GM23338 (cell line): ENCODE measurements around the gene ZNF646. TPM values are rescaled to one million over a fixed set of nuclear protein-coding genes. Genes with fewer than 3 reads are reported as not detected.

ENCODE experiments used
- ATAC-seq: fragments of 200-7000 bp; cut with Tn5 transposase; 3 replicates; pipeline ENCODE4 v1.9.1; 2020
- DNase-seq: peaks from one replicate; pipeline ENCODE4 v3.0.0-alpha.2; 2015; ENCODE audit warnings: low spot score
- H2AFZ ChIP-seq: fragments of 200-600 bp; sonication (generic); 2 replicates; pipeline ENCODE4 v1.8.0; 2016; ENCODE audit warnings: antibody characterized with exemption, mild to moderate bottlenecking, moderate library complexity
- H3F3A ChIP-seq: fragments of 200-600 bp; sonication (generic); replicated peaks from 2 replicates; pipeline ENCODE4 v1.8.0; 2017; ENCODE audit warnings: antibody characterized with exemption, mixed run types, low read depth
- H3K27ac ChIP-seq: fragments of 200-600 bp; sonication (generic); 2 replicates; pipeline ENCODE4 v1.6.1; 2016; ENCODE audit warnings: low read depth
- H3K27me3 ChIP-seq: fragments of 200-600 bp; sonication (generic); 2 replicates; pipeline ENCODE4 v1.8.0; 2016; ENCODE audit warnings: mild to moderate bottlenecking, mixed run types, moderate library complexity; ENCODE audit not compliant: insufficient read depth
- H3K36me3 ChIP-seq: fragments of 200-600 bp; sonication (generic); 2 replicates; pipeline ENCODE4 v1.8.0; 2016; ENCODE audit warnings: mild to moderate bottlenecking; ENCODE audit not compliant: insufficient read depth
- H3K4me1 ChIP-seq: fragments of 200-600 bp; sonication (generic); 2 replicates; pipeline ENCODE4 v1.8.0; 2016; ENCODE audit warnings: mild to moderate bottlenecking, moderate library complexity; ENCODE audit not compliant: insufficient read depth
- H3K4me2 ChIP-seq: fragments of 200-600 bp; sonication (generic); 2 replicates; pipeline ENCODE4 v1.7.1; 2017; ENCODE audit warnings: mixed run types
- H3K4me3 ChIP-seq: fragments of 200-600 bp; sonication (generic); 2 replicates; pipeline ENCODE4 v1.6.1; 2016; ENCODE audit warnings: mixed run types
- H3K79me2 ChIP-seq: fragments of 200-600 bp; sonication (generic); replicated peaks from 2 replicates; pipeline ENCODE4 v1.8.0; 2017; ENCODE audit warnings: mild to moderate bottlenecking; ENCODE audit not compliant: insufficient read depth
- H3K9me2 ChIP-seq: fragments of 200-600 bp; sonication (generic); 2 replicates; pipeline ENCODE4 v1.8.0; 2017; ENCODE audit not compliant: insufficient read depth
- H4K20me1 ChIP-seq: fragments of 200-600 bp; sonication (generic); replicated peaks from 2 replicates; pipeline ENCODE4 v1.8.0; 2017; ENCODE audit warnings: mild to moderate bottlenecking; ENCODE audit not compliant: insufficient read depth
- H3K27ac Mint-ChIP-seq: 2 replicates; pipeline ENCODE4 v1.8.0; 2020; ENCODE audit warnings: inconsistent platforms, mild to moderate bottlenecking, moderate library complexity, mixed read lengths
- H3K27me3 Mint-ChIP-seq: 3 replicates; pipeline ENCODE4 v1.8.0; 2022; ENCODE audit warnings: low read depth, mild to moderate bottlenecking, moderate library complexity, mixed read lengths, inconsistent platforms; ENCODE audit not compliant: insufficient read depth, poor library complexity
- H3K36me3 Mint-ChIP-seq: 3 replicates; pipeline ENCODE4 v1.8.0; 2021; ENCODE audit warnings: low read depth, mild to moderate bottlenecking, inconsistent platforms, moderate library complexity, mixed read lengths
- H3K4me1 Mint-ChIP-seq: 3 replicates; pipeline ENCODE4 v1.8.0; 2020; ENCODE audit warnings: mild to moderate bottlenecking, inconsistent platforms, mixed read lengths
- H3K4me3 Mint-ChIP-seq: 3 replicates; pipeline ENCODE4 v1.8.0; 2021; ENCODE audit warnings: moderate library complexity, mild to moderate bottlenecking, inconsistent platforms, mixed read lengths
- H3K9me3 Mint-ChIP-seq: 3 replicates; pipeline ENCODE4 v1.8.0; 2020; ENCODE audit warnings: moderate library complexity, mild to moderate bottlenecking, inconsistent platforms, mixed read lengths
- CREB1 ChIP-seq: fragments of 250-450 bp; sonication (Bioruptor Pico); IDR thresholded peaks from 2 replicates; pipeline ENCODE4 v1.5.0; 2020; ENCODE audit warnings: low read depth, mild to moderate bottlenecking, moderate library complexity
- EZH2 ChIP-seq: fragments of 200-600 bp; sonication (generic); IDR thresholded peaks from one replicate; pipeline ENCODE4 v1.8.0; 2017; ENCODE audit warnings: antibody characterized with exemption, mild to moderate bottlenecking, low read depth; ENCODE audit not compliant: unreplicated experiment
- EZH2phosphoT487 ChIP-seq: fragments of 200-600 bp; sonication (generic); IDR thresholded peaks from one replicate; pipeline ENCODE4 v1.8.1; 2018; ENCODE audit warnings: antibody characterized with exemption; ENCODE audit not compliant: unreplicated experiment
- JUNB ChIP-seq: IDR thresholded peaks from one replicate; pipeline ENCODE4 v1.6.1; 2016; ENCODE audit warnings: antibody characterized with exemption; ENCODE audit not compliant: unreplicated experiment
- NANOG ChIP-seq: IDR thresholded peaks from 2 replicates; pipeline ENCODE4 v1.6.1; 2016; ENCODE audit warnings: antibody characterized with exemption, borderline replicate concordance
- POLR2AphosphoS5 ChIP-seq: IDR thresholded peaks from 2 replicates; pipeline ENCODE4 v1.6.1; 2016; ENCODE audit warnings: antibody characterized with exemption, low read depth
- STAT1 ChIP-seq: IDR thresholded peaks from one replicate; pipeline ENCODE4 v1.6.1; 2016; ENCODE audit warnings: antibody characterized with exemption; ENCODE audit not compliant: unreplicated experiment
- ZNF114 ChIP-seq: fragments of 250-450 bp; sonication (Bioruptor Pico); IDR thresholded peaks from 2 replicates; pipeline ENCODE4 v1.5.0; 2020; ENCODE audit warnings: mild to moderate bottlenecking, moderate library complexity
- ZNF331 ChIP-seq: fragments of 250-450 bp; sonication (Bioruptor Pico); IDR thresholded peaks from 2 replicates; pipeline ENCODE4 v1.5.0; 2020; ENCODE audit warnings: low read depth, mild to moderate bottlenecking, moderate library complexity
- polyA plus RNA-seq: library from polyadenylated mRNA; unstranded; fragments of >200 nt; fragmentation: Nextera tagmentation; extraction: Ambion mirVana; gene quantifications from 2 replicates; pipeline ENCODE4 v1.2.1, GENCODE V29; 2016
- total RNA-seq: library from RNA; depleted of rRNA; stranded (reverse); fragments of >200 nt; shearing (Covaris generic); gene quantifications from 2 replicates; pipeline ENCODE4 v1.2.3, GENCODE V29; 2014
- TF ChIP-seq, protein P1 (sequence below): IDR thresholded peaks from one replicate; pipeline ENCODE4 v1.6.1; 2018; ENCODE audit warnings: antibody characterized with exemption; ENCODE audit not compliant: unreplicated experiment
- TF ChIP-seq, protein P2 (sequence below): fragments of 250-450 bp; sonication (Bioruptor Pico); IDR thresholded peaks from 2 replicates; pipeline ENCODE4 v1.5.0; 2020; ENCODE audit warnings: mild to moderate bottlenecking, moderate library complexity
- TF ChIP-seq, protein P3 (sequence below), 2 experiments: fragments of 200-600 bp in 1 of 2; sonication (generic) in 1 of 2; conservative IDR thresholded peaks; 2 replicates each; pipeline versions ENCODE4 v1.5.1 to v1.6.1; 2016 to 2017; ENCODE audit warnings: antibody characterized with exemption in 2 of 2, low read depth in 2 of 2, mild to moderate bottlenecking in 2 of 2, moderate library complexity in 1 of 2
- TF ChIP-seq, protein P4 (sequence below): IDR thresholded peaks from 2 replicates; pipeline ENCODE4 v1.6.1; 2016; ENCODE audit warnings: antibody characterized with exemption

The ZNF646 gene
- total and polyA plus RNA-seq, 2 experiments from 2014 or later, result 6.3 to 29.3 TPM

DNA sequence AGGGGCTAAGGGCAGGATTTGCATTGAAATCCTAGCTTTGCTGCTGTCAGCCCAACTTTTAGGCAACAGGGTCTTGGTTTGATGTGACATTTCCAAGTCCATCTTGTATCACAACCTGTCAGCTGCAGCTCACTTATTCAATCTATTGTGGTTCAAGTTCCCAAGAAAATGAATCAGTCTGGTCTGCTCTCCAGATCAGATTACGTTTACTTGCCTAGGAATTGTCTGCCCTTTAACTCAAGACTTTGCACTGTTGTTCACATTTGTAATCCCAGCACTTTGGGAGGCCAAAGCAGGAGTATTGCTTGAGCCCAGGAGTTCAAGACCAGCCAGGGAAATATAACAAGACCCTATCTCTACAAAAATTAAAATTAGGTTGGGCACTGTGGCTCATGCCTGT is 30.9 kb upstream of the ZNF646 start:
- Histone ChIP-seq H3K4me3 (no peak overlapping the region), H2AFZ (no peak overlapping the region), H3K4me1 (0 out of 2 replicates have a peak, but pooled peaks cover 9% of the 10 kb centered on the region), H3K9me2 (no peaks in the 10 kb centered on the region), H4K20me1 (no peaks in the 10 kb centered on the region), H3K4me2 (no peak overlapping the region), H3F3A (peaks cover 12% of the 10 kb centered on the region; the same call in 1 of the 2 replicates), H3K79me2 (no peaks in the 10 kb centered on the region), H3K36me3 (no peaks in the 10 kb centered on the region; the same call in 1 of the 2 replicates), H3K27me3 (no peaks in the 10 kb centered on the region), H3K27ac (no peak overlapping the region)
- Mint-ChIP-seq H3K4me1 (peaks cover 3% of the 10 kb centered on the region; the same call in 1 of the 3 replicates), H3K27me3 (peaks cover 4% of the 10 kb centered on the region), H3K4me3 (no peak overlapping the region), H3K36me3 (peaks cover 3% of the 10 kb centered on the region), H3K9me3 (no peaks in the 10 kb centered on the region), H3K27ac (no peak overlapping the region)
- ATAC-seq (no peak), DNase-seq (no peak)
- TF ChIP-seq, protein P1, sequence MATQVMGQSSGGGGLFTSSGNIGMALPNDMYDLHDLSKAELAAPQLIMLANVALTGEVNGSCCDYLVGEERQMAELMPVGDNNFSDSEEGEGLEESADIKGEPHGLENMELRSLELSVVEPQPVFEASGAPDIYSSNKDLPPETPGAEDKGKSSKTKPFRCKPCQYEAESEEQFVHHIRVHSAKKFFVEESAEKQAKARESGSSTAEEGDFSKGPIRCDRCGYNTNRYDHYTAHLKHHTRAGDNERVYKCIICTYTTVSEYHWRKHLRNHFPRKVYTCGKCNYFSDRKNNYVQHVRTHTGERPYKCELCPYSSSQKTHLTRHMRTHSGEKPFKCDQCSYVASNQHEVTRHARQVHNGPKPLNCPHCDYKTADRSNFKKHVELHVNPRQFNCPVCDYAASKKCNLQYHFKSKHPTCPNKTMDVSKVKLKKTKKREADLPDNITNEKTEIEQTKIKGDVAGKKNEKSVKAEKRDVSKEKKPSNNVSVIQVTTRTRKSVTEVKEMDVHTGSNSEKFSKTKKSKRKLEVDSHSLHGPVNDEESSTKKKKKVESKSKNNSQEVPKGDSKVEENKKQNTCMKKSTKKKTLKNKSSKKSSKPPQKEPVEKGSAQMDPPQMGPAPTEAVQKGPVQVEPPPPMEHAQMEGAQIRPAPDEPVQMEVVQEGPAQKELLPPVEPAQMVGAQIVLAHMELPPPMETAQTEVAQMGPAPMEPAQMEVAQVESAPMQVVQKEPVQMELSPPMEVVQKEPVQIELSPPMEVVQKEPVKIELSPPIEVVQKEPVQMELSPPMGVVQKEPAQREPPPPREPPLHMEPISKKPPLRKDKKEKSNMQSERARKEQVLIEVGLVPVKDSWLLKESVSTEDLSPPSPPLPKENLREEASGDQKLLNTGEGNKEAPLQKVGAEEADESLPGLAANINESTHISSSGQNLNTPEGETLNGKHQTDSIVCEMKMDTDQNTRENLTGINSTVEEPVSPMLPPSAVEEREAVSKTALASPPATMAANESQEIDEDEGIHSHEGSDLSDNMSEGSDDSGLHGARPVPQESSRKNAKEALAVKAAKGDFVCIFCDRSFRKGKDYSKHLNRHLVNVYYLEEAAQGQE, result no peak
- TF ChIP-seq, protein P2, sequence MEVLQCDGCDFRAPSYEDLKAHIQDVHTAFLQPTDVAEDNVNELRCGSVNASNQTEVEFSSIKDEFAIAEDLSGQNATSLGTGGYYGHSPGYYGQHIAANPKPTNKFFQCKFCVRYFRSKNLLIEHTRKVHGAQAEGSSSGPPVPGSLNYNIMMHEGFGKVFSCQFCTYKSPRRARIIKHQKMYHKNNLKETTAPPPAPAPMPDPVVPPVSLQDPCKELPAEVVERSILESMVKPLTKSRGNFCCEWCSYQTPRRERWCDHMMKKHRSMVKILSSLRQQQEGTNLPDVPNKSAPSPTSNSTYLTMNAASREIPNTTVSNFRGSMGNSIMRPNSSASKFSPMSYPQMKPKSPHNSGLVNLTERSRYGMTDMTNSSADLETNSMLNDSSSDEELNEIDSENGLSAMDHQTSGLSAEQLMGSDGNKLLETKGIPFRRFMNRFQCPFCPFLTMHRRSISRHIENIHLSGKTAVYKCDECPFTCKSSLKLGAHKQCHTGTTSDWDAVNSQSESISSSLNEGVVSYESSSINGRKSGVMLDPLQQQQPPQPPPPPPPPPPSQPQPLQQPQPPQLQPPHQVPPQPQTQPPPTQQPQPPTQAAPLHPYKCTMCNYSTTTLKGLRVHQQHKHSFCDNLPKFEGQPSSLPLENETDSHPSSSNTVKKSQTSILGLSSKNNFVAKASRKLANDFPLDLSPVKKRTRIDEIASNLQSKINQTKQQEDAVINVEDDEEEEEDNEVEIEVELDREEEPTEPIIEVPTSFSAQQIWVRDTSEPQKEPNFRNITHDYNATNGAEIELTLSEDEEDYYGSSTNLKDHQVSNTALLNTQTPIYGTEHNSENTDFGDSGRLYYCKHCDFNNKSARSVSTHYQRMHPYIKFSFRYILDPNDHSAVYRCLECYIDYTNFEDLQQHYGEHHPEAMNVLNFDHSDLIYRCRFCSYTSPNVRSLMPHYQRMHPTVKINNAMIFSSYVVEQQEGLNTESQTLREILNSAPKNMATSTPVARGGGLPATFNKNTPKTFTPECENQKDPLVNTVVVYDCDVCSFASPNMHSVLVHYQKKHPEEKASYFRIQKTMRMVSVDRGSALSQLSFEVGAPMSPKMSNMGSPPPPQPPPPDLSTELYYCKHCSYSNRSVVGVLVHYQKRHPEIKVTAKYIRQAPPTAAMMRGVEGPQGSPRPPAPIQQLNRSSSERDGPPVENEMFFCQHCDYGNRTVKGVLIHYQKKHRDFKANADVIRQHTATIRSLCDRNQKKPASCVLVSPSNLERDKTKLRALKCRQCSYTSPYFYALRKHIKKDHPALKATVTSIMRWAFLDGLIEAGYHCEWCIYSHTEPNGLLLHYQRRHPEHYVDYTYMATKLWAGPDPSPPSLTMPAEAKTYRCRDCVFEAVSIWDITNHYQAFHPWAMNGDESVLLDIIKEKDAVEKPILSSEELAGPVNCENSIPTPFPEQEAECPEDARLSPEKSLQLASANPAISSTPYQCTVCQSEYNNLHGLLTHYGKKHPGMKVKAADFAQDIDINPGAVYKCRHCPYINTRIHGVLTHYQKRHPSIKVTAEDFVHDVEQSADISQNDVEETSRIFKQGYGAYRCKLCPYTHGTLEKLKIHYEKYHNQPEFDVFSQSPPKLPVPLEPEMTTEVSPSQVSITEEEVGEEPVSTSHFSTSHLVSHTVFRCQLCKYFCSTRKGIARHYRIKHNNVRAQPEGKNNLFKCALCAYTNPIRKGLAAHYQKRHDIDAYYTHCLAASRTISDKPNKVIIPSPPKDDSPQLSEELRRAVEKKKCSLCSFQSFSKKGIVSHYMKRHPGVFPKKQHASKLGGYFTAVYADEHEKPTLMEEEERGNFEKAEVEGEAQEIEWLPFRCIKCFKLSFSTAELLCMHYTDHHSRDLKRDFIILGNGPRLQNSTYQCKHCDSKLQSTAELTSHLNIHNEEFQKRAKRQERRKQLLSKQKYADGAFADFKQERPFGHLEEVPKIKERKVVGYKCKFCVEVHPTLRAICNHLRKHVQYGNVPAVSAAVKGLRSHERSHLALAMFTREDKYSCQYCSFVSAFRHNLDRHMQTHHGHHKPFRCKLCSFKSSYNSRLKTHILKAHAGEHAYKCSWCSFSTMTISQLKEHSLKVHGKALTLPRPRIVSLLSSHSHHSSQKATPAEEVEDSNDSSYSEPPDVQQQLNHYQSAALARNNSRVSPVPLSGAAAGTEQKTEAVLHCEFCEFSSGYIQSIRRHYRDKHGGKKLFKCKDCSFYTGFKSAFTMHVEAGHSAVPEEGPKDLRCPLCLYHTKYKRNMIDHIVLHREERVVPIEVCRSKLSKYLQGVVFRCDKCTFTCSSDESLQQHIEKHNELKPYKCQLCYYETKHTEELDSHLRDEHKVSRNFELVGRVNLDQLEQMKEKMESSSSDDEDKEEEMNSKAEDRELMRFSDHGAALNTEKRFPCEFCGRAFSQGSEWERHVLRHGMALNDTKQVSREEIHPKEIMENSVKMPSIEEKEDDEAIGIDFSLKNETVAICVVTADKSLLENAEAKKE (CRISPR knock-in tag), result no peak
- TF ChIP-seq STAT1, result no peak
- TF ChIP-seq NANOG, result no peak
- no peak for TF ChIP-seq ZNF114 (CRISPR knock-in tag)
- TF ChIP-seq CREB1 (CRISPR knock-in tag), result no peak
- no peak for TF ChIP-seq JUNB
- no peak for TF ChIP-seq EZH2phosphoT487
- no peak for TF ChIP-seq EZH2
- no peak for TF ChIP-seq ZNF331 (CRISPR knock-in tag)
- TF ChIP-seq, protein P3, sequence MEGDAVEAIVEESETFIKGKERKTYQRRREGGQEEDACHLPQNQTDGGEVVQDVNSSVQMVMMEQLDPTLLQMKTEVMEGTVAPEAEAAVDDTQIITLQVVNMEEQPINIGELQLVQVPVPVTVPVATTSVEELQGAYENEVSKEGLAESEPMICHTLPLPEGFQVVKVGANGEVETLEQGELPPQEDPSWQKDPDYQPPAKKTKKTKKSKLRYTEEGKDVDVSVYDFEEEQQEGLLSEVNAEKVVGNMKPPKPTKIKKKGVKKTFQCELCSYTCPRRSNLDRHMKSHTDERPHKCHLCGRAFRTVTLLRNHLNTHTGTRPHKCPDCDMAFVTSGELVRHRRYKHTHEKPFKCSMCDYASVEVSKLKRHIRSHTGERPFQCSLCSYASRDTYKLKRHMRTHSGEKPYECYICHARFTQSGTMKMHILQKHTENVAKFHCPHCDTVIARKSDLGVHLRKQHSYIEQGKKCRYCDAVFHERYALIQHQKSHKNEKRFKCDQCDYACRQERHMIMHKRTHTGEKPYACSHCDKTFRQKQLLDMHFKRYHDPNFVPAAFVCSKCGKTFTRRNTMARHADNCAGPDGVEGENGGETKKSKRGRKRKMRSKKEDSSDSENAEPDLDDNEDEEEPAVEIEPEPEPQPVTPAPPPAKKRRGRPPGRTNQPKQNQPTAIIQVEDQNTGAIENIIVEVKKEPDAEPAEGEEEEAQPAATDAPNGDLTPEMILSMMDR (conservative IDR thresholded peaks at IDR 0.05; ENCODE audit: low read depth in 2 of 2), result no peak
- TF ChIP-seq POLR2AphosphoS5, result no peak
- TF ChIP-seq, protein P4, sequence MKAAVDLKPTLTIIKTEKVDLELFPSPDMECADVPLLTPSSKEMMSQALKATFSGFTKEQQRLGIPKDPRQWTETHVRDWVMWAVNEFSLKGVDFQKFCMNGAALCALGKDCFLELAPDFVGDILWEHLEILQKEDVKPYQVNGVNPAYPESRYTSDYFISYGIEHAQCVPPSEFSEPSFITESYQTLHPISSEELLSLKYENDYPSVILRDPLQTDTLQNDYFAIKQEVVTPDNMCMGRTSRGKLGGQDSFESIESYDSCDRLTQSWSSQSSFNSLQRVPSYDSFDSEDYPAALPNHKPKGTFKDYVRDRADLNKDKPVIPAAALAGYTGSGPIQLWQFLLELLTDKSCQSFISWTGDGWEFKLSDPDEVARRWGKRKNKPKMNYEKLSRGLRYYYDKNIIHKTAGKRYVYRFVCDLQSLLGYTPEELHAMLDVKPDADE, result no peak
